Ovary (tissue), 9 donors: ENCODE results near the gene NAALADL2. TPM values are rescaled to one million over a fixed set of nuclear protein-coding genes. Genes with fewer than 3 reads are reported as not detected.

Source experiments
- DNase-seq, 5 donors: peaks; one replicate each; pipeline ENCODE4 v3.0.0-alpha.2; 2019 to 2020
- H3K27ac ChIP-seq, 2 donors: fragments of 200-600 bp; one replicate each; pipeline versions ENCODE4 v1.5.1 to v1.8.0; 2019 to 2022
- H3K27me3 ChIP-seq: fragments of 200-600 bp; one replicate; pipeline ENCODE4 v1.8.0; 2022
- H3K36me3 ChIP-seq: fragments of 200-600 bp; sonication (generic); one replicate; pipeline ENCODE4 v1.5.1; 2019
- H3K4me1 ChIP-seq: one replicate; pipeline ENCODE4 v1.8.1; 2013; ENCODE audit warnings: mild to moderate bottlenecking, moderate library complexity; ENCODE audit not compliant: insufficient read depth
- H3K4me3 ChIP-seq: fragments of 200-600 bp; sonication (generic); one replicate; pipeline ENCODE4 v1.5.1; 2017
- H3K9me3 ChIP-seq, 2 donors: fragments of 200-600 bp in 1 of 2; sonication (generic) in 1 of 2; one replicate each; pipeline versions ENCODE4 v1.5.1 to v1.8.1; 2013 to 2019; ENCODE audit warnings: mild to moderate bottlenecking in 1 of 2, moderate library complexity in 1 of 2
- EP300 ChIP-seq: sonication (generic); formaldehyde crosslinking; IDR thresholded peaks from one replicate; pipeline ENCODE4 v1.6.1; 2017; ENCODE audit warnings: antibody characterized with exemption
- POLR2A ChIP-seq: fragments of 450-650 bp; IDR thresholded peaks from one replicate; pipeline ENCODE4 v1.6.1; 2017; ENCODE audit warnings: antibody characterized with exemption, mild to moderate bottlenecking, moderate library complexity
- WGBS, 3 donors: extraction: QIAGEN DNeasy Blood & Tissue Kit in 1 of 3; methylation state at CpG; one replicate each; pipeline versions ENCODE4 v1.1.5 to v1.1.7; 2013 to 2017; 5-methylcytosine and 5-hydroxymethylcytosine counted together
- intact Hi-C, 4 donors: fragments of 100-400 bp; cut with DNase I; formaldehyde crosslinking; loops; one replicate each; pipeline versions ENCODE4 v1.11.0 to v1.15.1; 2022 to 2023
- polyA plus RNA-seq, 2 donors: library from polyadenylated mRNA; stranded (reverse); fragments of 200-250 nt in 1 of 2; fragments of 350-450 nt in 1 of 2; fragmentation: Illumina TruSeq in 1 of 2; extraction: RNeasy Lipid Tissue Mini Kit (QIAGEN cat#74804) in 1 of 2; gene quantifications; one replicate each; pipeline ENCODE4 v1.2.3, GENCODE V29; 2013 to 2014
- total RNA-seq, 7 donors: library from RNA; depleted of rRNA in 2 of 7; stranded (reverse); fragments of >200 nt in 2 of 7; fragmentation: NEBNext Ultra II Directional in 3 of 7; extraction: Animal tissue kit (Norgen Biotek cat#: 25700) in 3 of 7; gene quantifications; one replicate each; pipeline versions ENCODE4 v1.1.0 to v1.2.4, GENCODE V29; 2016 to 2023
- TF ChIP-seq, protein P1 (sequence below), 3 donors: fragments of 450-650 bp in 2 of 3; fragments of 200-600 bp in 1 of 3; IDR thresholded peaks; one replicate each; pipeline versions ENCODE4 v1.5.1 to v1.8.0; 2016 to 2022; ENCODE audit warnings: antibody characterized with exemption in 3 of 3, mild to moderate bottlenecking in 1 of 3
- donor health status: DM: no; HTN: no; CAD: no; lungs with moderate emphysema.
- donor health status: DM: no; HTN: no; CAD: no.
- donor health status: Bipolar disorder and iron deficiency.
- donor health status: DM: yes; HTN: yes; CAD: no.
- donor health status: DM: no; HTN: no; CAD: no.
- donor health status: DM: yes; HTN: yes; CAD: no.

Gene NAALADL2
- total and polyA plus RNA-seq, 9 donors, result 2.3 to 29.3 (median 15.2) TPM

DNA sequence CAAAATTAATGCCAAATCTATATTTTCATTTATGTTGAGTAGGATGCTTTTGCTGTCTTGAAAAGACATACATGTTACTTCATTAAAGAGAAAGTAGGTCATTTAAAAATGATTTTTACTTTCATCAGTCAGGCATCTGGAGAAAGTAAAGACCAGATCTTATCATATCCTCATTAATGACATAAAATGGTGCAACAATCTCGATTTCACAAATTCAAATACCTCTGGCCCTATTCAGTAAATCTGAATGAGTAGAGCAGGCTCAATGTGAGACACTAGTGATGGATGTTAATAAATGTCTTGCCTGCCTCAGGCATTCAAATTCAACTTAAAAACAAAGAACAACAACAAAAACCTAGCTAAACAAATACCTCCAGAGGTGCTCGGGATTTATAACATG, 714.1 kb downstream of the NAALADL2 start:
- no peaks in the 10 kb centered on the region for H3K4me1 ChIP-seq
- no peak for TF ChIP-seq POLR2A
- no peak for TF ChIP-seq EP300
- TF ChIP-seq, protein P1, sequence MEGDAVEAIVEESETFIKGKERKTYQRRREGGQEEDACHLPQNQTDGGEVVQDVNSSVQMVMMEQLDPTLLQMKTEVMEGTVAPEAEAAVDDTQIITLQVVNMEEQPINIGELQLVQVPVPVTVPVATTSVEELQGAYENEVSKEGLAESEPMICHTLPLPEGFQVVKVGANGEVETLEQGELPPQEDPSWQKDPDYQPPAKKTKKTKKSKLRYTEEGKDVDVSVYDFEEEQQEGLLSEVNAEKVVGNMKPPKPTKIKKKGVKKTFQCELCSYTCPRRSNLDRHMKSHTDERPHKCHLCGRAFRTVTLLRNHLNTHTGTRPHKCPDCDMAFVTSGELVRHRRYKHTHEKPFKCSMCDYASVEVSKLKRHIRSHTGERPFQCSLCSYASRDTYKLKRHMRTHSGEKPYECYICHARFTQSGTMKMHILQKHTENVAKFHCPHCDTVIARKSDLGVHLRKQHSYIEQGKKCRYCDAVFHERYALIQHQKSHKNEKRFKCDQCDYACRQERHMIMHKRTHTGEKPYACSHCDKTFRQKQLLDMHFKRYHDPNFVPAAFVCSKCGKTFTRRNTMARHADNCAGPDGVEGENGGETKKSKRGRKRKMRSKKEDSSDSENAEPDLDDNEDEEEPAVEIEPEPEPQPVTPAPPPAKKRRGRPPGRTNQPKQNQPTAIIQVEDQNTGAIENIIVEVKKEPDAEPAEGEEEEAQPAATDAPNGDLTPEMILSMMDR (IDR thresholded peaks at IDR 0.05), result no peak
- no peaks in the 10 kb centered on the region for H3K36me3 ChIP-seq
- WGBS, 3 donors, result 81% methylated on average over 2 of the region's 2 CpGs
- H3K27ac ChIP-seq, result no peak overlapping the region
- no peaks in the 10 kb centered on the region for H3K27me3 ChIP-seq
- intact Hi-C loops, result no loop called here
- no peaks in the 10 kb centered on the region for H3K9me3 ChIP-seq
- no peak overlapping the region for H3K4me3 ChIP-seq
- DNase-seq, result no peak

DNA sequence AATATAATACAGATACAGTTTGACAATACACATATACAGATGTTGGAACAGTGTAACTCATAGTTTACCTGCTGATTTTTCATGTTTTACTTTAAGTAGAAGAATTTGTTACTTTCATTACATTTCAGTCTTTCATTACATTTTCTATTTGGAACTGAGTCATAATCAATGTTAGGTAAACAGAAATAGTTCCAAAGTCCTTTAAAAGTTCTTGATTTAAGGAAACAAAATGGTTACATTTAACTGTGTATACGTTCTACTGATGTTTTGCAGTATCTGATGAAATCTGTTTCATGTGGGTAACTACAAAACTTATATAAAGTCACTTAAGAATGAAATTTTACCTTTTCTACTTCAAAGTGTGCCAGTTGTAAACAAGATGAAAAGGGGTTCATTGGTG, 721.2 kb downstream of the NAALADL2 start:
- H3K9me3 ChIP-seq, result no peaks in the 10 kb centered on the region
- 48 to 89% (median 86%) methylated on average over 1 of the region's 1 CpG for whole genome bisulfite sequencing, 3 donors

DNA sequence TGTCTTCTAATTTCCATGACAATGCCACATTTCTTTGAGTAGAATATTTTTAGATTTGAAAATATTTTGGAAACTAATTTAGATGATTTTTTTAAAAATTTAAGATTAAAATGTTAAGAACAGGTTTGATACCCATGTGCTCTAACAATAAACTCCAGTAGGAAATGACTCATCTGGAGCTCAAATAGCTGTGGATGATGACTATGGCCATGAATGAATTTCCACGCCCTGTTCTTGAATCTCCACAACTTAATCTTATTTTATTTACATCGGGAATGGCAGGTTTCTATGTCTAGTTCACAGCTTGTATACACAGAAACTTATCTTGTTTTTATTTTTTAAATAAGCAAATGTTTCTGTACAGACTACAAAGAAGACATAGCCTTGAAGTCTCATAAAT, 726.8 kb downstream of the NAALADL2 start:
- Histone ChIP-seq H3K9me3 (no peaks in the 10 kb centered on the region), H3K27me3 (no peaks in the 10 kb centered on the region), H3K4me1 (no peaks in the 10 kb centered on the region), H3K4me3 (no peak overlapping the region), H3K27ac (no peak overlapping the region), H3K36me3 (no peaks in the 10 kb centered on the region)
- intact Hi-C loops, result no loop called here
- 21 to 52% (median 25%) methylated on average over 2 of the region's 2 CpGs for WGBS, 3 donors
- TF ChIP-seq, protein P1 (IDR thresholded peaks at IDR 0.05), result no peak
- TF ChIP-seq EP300, result no peak
- no peak for TF ChIP-seq POLR2A
- no peak for DNase-seq

More for the DNA sequence above, 721.2 kb downstream of the NAALADL2 start:
- no peaks in the 10 kb centered on the region for H3K4me1 ChIP-seq
- TF ChIP-seq POLR2A (no peak), EP300 (no peak)
- TF ChIP-seq, protein P1 (IDR thresholded peaks at IDR 0.05), result no peak
- H3K36me3 ChIP-seq, result no peaks in the 10 kb centered on the region
- no peak overlapping the region for H3K4me3 ChIP-seq
- intact Hi-C loops, result no loop called here
- no peaks in the 10 kb centered on the region for H3K27me3 ChIP-seq
- no peak overlapping the region for H3K27ac ChIP-seq
- no peak for DNase-seq

DNA sequence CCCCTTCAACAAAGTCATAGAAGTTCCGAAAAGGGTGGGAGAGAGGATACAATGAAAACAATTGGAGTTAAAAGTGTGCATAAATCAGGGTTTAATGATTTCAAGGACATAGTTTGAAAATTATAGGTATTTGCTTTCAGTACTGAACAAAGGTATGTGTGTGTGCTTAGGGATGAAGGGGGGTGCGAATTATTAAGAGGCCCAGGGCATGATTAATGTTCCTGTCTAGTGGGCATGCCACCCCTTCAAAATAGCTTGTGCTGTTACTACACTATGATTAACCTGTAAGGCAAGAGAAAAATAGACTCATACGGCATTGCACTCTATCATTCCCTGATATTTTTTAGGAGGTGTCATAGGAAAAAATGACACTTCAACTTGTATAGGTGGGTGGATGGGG, 731.6 kb downstream of the NAALADL2 start:
- 78 to 89% (median 86%) methylated on average over 3 of the region's 3 CpGs for WGBS, 3 donors
- H3K27me3 ChIP-seq, result no peaks in the 10 kb centered on the region
- H3K36me3 ChIP-seq, result no peaks in the 10 kb centered on the region
- DNase-seq, result no peak
- no peaks in the 10 kb centered on the region for H3K4me1 ChIP-seq
- no peak overlapping the region for H3K27ac ChIP-seq
- H3K4me3 ChIP-seq, result no peak overlapping the region
- intact Hi-C loops, result no loop called here
- H3K9me3 ChIP-seq, result no peaks in the 10 kb centered on the region
- TF ChIP-seq EP300, result no peak
- TF ChIP-seq, protein P1 (IDR thresholded peaks at IDR 0.05), result no peak
- no peak for TF ChIP-seq POLR2A
